Testis (tissue), 2 donors: ENCODE results near the gene SURF6.

Experiments used
- CTCF ChIP-seq, 3 experiments: fragments of 450-650 bp in 2 of 3; fragments of 200-600 bp in 1 of 3; sonication (generic) in 1 of 3; IDR thresholded peaks; one replicate each; pipeline ENCODE4 v1.5.1; 2016 to 2019; ENCODE audit warnings: antibody characterized with exemption in 3 of 3, mild to moderate bottlenecking in 2 of 3, moderate library complexity in 1 of 3
- POLR2A ChIP-seq: fragments of 450-650 bp; IDR thresholded peaks from one replicate; pipeline ENCODE4 v1.6.1; 2017; ENCODE audit warnings: antibody characterized with exemption, mild to moderate bottlenecking, moderate library complexity

GRCh38 chr9:133385452-133385851 lies 49.5 kb upstream of the SURF6 start:
- TF ChIP-seq POLR2A (no peak), CTCF (IDR thresholded peaks at IDR 0.05) (no peak)
